Stimulated activated naive CD8-positive, alpha-beta T cell treated with anti-CD3 and anti-CD28 coated beads, Interleukin-15, Interleukin-2, amounts not matched to agents 100 U/mL and 50 U/mL, for 24 hours (primary cell): ENCODE measurements around the gene PIGR.
"Not testable (repeated sequence)": the region's sequence is repeated elsewhere in the genome, so short reads cannot be mapped to it uniquely, and the experiment has no call there.

Experiments
- ATAC-seq: fragments of 150-1000 bp; cut with Tn5 transposase; one replicate; pipeline ENCODE4 v1.10.0; 2021
- DNase-seq: peaks from one replicate; pipeline ENCODE4 v3.0.0; 2021

The PIGR gene

GRCh38 chr1:206933333-206933945 is 12.8 kb downstream of the PIGR start:
- DNase-seq (peak; percentile 87), ATAC-seq (peak; percentile 26)

GRCh38 chr1:206932177-206932576 is 14.1 kb downstream of the PIGR start:
- ATAC-seq (no peak), DNase-seq (no peak)

- ATAC-seq, result no peak
Observed at GRCh38 chr1:206931709-206932108, 14.6 kb downstream of the PIGR start.

GRCh38 chr1:206930210-206930798 is 16.0 kb downstream of the PIGR start:
- DNase-seq, result peak; percentile 81
- peak; percentile 83 for ATAC-seq

More at GRCh38 chr1:206931709-206932108, 14.6 kb downstream of the PIGR start:
- DNase-seq, result no peak

- DNase-seq (no peak), ATAC-seq (no peak)
Observed at GRCh38 chr1:206929524-206929923, 16.7 kb downstream of the PIGR start.

- DNase-seq (no peak), ATAC-seq (no peak)
Observed at GRCh38 chr1:206926286-206926685, 20.0 kb downstream of the PIGR start.

GRCh38 chr1:206925106-206925736 is 21.0 kb downstream of the PIGR start:
- DNase-seq, result peak; percentile 74
- ATAC-seq, result peak; percentile 79

GRCh38 chr1:206924592-206925105 is 21.6 kb downstream of the PIGR start:
- ATAC-seq (peak; percentile 8), DNase-seq (peak; percentile 59)

GRCh38 chr1:206923961-206924557 is 22.2 kb downstream of the PIGR start:
- ATAC-seq, DNase-seq: not testable (repeated sequence)

- ATAC-seq (peak; percentile 53), DNase-seq (peak; percentile 75)
Observed at GRCh38 chr1:206923009-206923960, 23.0 kb downstream of the PIGR start.

- no peak for DNase-seq
- ATAC-seq, result no peak
Observed at GRCh38 chr1:206922524-206922923, 23.7 kb downstream of the PIGR start.

- DNase-seq (no peak), ATAC-seq (no peak)
Observed at GRCh38 chr1:206921772-206922265, 24.4 kb downstream of the PIGR start, which contains the start of gene FCMR. FCMR (minus strand) TSS chr1:206921941; CDS start chr1:206921854, 87 bp downstream.

GRCh38 chr1:206918076-206918475 is 28.2 kb downstream of the PIGR start:
- ATAC-seq, result no peak
- DNase-seq, result no peak

GRCh38 chr1:206916000-206916709 is 30.1 kb downstream of the PIGR start:
- no peak for DNase-seq
- ATAC-seq, result peak; percentile 67

- DNase-seq, result no peak
- no peak for ATAC-seq
Observed at GRCh38 chr1:206915030-206915735, 31.1 kb downstream of the PIGR start.

- DNase-seq (no peak), ATAC-seq (no peak)
Observed at GRCh38 chr1:206913766-206914537, 32.3 kb downstream of the PIGR start.

- ATAC-seq (peak; percentile 31), DNase-seq (peak; percentile 68)
Observed at GRCh38 chr1:206912445-206913095, 33.7 kb downstream of the PIGR start.

- no peak for DNase-seq
- ATAC-seq, result peak; percentile 39
Observed at GRCh38 chr1:206911064-206911663, 35.1 kb downstream of the PIGR start.
